K562 (cell line): Measurements from ENCODE around the gene SLC34A1. TPM values are rescaled to one million over a fixed set of nuclear protein-coding genes. Genes with fewer than 3 reads are reported as not detected.

Experiments used
- AFF1 ChIP-seq, 2 experiments: fragments of 450-650 bp; IDR thresholded peaks; 2 replicates each; pipeline ENCODE4 v1.6.1; 2018; ENCODE audit warnings: mild to moderate bottlenecking in 2 of 2, low read depth in 1 of 2; ENCODE audit not compliant: partially characterized antibody in 2 of 2
- CCAR2 ChIP-seq: fragments of 200-400 bp; formaldehyde crosslinking; IDR thresholded peaks from 2 replicates; pipeline ENCODE4 v1.6.1; 2017; ENCODE audit warnings: mild to moderate bottlenecking, low read depth, low read length
- DPF2 ChIP-seq: fragments of 450-650 bp; IDR thresholded peaks from 2 replicates; pipeline ENCODE4 v1.6.1; 2016
- FOXK1 ChIP-seq: sonication (generic); formaldehyde crosslinking; IDR thresholded peaks from 2 replicates; pipeline ENCODE4 v1.8.0; 2022; ENCODE audit warnings: missing genetic modification reagents, mild to moderate bottlenecking, borderline replicate concordance
- HDAC1 ChIP-seq, 2 experiments: fragments of 450-650 bp; IDR thresholded peaks; 2 replicates each; pipeline ENCODE4 v1.6.1; 2016 to 2017; ENCODE audit warnings: inconsistent platforms in 1 of 2, mild to moderate bottlenecking in 1 of 2, moderate library complexity in 1 of 2
- KDM1A ChIP-seq, 2 experiments: fragments of 450-650 bp; IDR thresholded peaks; 2 replicates each; pipeline ENCODE4 v1.6.1; 2016; ENCODE audit warnings: mild to moderate bottlenecking in 2 of 2
- KDM2B ChIP-seq: fragments of 250-450 bp; sonication (Bioruptor Pico); IDR thresholded peaks from 2 replicates; pipeline ENCODE4 v1.8.0; 2021; ENCODE audit warnings: mild to moderate bottlenecking, moderate library complexity
- KLF6 ChIP-seq: fragments of 250-450 bp; sonication (Bioruptor Pico); IDR thresholded peaks from 2 replicates; pipeline ENCODE4 v1.4.0; 2020; ENCODE audit warnings: mild to moderate bottlenecking, moderate library complexity, borderline replicate concordance
- NCOA2 ChIP-seq, 2 experiments: fragments of 450-650 bp; IDR thresholded peaks; 2 replicates each; pipeline ENCODE4 v1.6.1; 2018; ENCODE audit warnings: mild to moderate bottlenecking in 2 of 2, moderate library complexity in 1 of 2; ENCODE audit not compliant: partially characterized antibody in 2 of 2
- NFRKB ChIP-seq: fragments of 450-650 bp; IDR thresholded peaks from 2 replicates; pipeline ENCODE4 v1.6.1; 2016; ENCODE audit warnings: low read depth
- NFXL1 ChIP-seq: fragments of 450-650 bp; formaldehyde crosslinking; IDR thresholded peaks from 2 replicates; pipeline ENCODE4 v1.4.0; 2021; ENCODE audit warnings: mild to moderate bottlenecking
- RBM39 ChIP-seq: fragments of 200-400 bp; formaldehyde crosslinking; optimal IDR thresholded peaks from 2 replicates; pipeline ENCODE3; 2018; ENCODE audit warnings: low read depth, low read length
- RUNX1 ChIP-seq: sonication (generic); IDR thresholded peaks from 2 replicates; pipeline ENCODE4 v1.6.1; 2016; ENCODE audit warnings: antibody characterized with exemption, low read depth
- SAP30 ChIP-seq: fragments of 200-600 bp; sonication (generic); IDR thresholded peaks from 2 replicates; pipeline ENCODE4 v1.6.1; 2012; ENCODE audit warnings: borderline replicate concordance, low read depth, mild to moderate bottlenecking, moderate library complexity, low read length, control low read depth, inconsistent platforms; ENCODE audit not compliant: insufficient read depth, poor library complexity, severe bottlenecking
- SMC3 ChIP-seq: conservative IDR thresholded peaks from 2 replicates; pipeline ENCODE4 v1.6.1; 2011; ENCODE audit warnings: low read depth, low read length, improper control_type of control experiment; ENCODE audit not compliant: insufficient read depth
- SNRNP70 ChIP-seq: fragments of 200-400 bp; formaldehyde crosslinking; optimal IDR thresholded peaks from 2 replicates; pipeline ENCODE3; 2017; ENCODE audit warnings: low read depth, low read length
- TEAD1 ChIP-seq, 2 experiments: fragments of 450-650 bp in 1 of 2; sonication (generic) in 1 of 2; formaldehyde crosslinking; IDR thresholded peaks; 2 replicates each; pipeline versions ENCODE4 v1.4.0 to v1.8.0; 2020 to 2022; ENCODE audit warnings: mild to moderate bottlenecking in 2 of 2, missing genetic modification reagents in 1 of 2
- TGIF2 ChIP-seq: sonication (generic); formaldehyde crosslinking; IDR thresholded peaks from 2 replicates; pipeline ENCODE4 v1.8.1; 2022; ENCODE audit warnings: mild to moderate bottlenecking, missing genetic modification reagents, moderate library complexity
- ZNF785 ChIP-seq: fragments of 250-450 bp; sonication (Bioruptor Pico); IDR thresholded peaks from 2 replicates; pipeline ENCODE4 v1.4.0; 2020; ENCODE audit warnings: mild to moderate bottlenecking
- polyA plus RNA-seq, 8 experiments: library from polyadenylated mRNA; depleted of rRNA in 4 of 8; stranded (reverse) in 5 of 8; unstranded in 3 of 8; fragments of >200 nt; fragmentation: Nextera tagmentation in 2 of 8; fragmentation: Illumina TruSeq in 1 of 8; extraction: Ambion mirVana in 2 of 8; extraction: Trizol in 1 of 8; gene quantifications; 2 replicates each; pipeline versions ENCODE4 v1.2.1 to v1.2.3, GENCODE V29; 2011 to 2014; ENCODE audit warnings: inconsistent platforms in 1 of 8, missing spikeins in 1 of 8
- total RNA-seq, 7 experiments: library from RNA; depleted of rRNA in 6 of 7; stranded (reverse); fragments of >200 nt in 6 of 7; fragmentation: Illumina TruSeq in 2 of 7; extraction: Trizol in 2 of 7; gene quantifications; 2 replicates each; pipeline versions ENCODE4 v1.2.1 to v1.2.3, GENCODE V29; 2011 to 2021; ENCODE audit warnings: low replicate concordance in 1 of 7
- TF ChIP-seq, protein P1 (sequence below): fragments of 250-450 bp; sonication (Bioruptor Pico); IDR thresholded peaks from 2 replicates; pipeline ENCODE4 v1.4.0; 2020; ENCODE audit warnings: mild to moderate bottlenecking, moderate library complexity
- TF ChIP-seq, protein P2 (sequence below): fragments of 250-450 bp; sonication (Bioruptor Pico); IDR thresholded peaks from 2 replicates; pipeline ENCODE4 v1.8.0; 2022; ENCODE audit warnings: inconsistent platforms, mild to moderate bottlenecking, moderate library complexity, borderline replicate concordance

Gene SLC34A1
- total and polyA plus RNA-seq, 9 of the 15 experiments (the other 6 are each of a cell fraction or from before 2014, with no cell fraction given): not detected

DNA sequence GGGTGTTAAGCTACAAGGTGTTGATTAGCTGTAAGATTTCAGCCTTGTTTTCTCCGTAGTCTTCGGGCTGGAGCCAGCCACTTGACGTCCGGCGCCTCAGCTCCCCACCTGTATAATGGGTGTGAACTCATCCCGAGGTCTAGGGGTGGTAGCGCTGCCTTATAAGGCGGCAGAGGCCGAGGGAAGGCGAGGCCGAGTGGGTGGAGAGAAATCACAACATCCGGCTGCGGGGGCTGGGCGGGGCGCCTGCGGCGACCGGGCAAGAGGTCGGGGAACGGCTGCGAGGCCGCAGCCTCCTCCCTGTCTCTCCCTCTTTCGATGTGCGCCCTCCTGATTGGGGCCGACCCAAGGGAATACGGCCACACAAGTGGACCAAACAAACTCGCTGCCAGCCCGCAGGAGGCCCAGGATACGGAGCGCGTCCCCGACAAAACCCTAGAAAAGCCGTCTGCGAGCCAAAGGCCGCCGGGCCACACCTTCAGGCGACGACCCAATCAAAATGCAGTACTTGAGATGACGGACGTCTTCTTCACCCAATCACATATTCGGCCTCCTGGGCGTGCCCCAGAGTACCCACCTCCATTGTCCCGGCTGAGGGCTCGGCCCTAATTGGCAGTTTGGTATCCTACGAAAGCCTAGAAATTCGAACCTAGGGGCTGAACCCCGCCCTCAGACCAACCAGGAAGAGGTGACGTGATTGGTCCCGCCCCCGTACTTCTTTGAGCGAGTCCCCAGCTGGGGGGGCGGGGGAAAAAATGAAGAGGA lies 41.7 kb downstream of the SLC34A1 start (continued):
- TF ChIP-seq, protein P1, sequence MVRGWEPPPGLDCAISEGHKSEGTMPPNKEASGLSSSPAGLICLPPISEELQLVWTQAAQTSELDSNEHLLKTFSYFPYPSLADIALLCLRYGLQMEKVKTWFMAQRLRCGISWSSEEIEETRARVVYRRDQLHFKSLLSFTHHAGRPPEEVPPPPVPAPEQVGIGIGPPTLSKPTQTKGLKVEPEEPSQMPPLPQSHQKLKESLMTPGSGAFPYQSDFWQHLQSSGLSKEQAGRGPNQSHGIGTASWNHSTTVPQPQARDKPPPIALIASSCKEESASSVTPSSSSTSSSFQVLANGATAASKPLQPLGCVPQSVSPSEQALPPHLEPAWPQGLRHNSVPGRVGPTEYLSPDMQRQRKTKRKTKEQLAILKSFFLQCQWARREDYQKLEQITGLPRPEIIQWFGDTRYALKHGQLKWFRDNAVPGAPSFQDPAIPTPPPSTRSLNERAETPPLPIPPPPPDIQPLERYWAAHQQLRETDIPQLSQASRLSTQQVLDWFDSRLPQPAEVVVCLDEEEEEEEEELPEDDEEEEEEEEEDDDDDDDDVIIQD (CRISPR knock-in tag): no peak
- TF ChIP-seq ZNF785 (CRISPR knock-in tag) (no peak), KDM2B (CRISPR knock-in tag) (no peak), DPF2 (peak; percentile 84), RBM39 (no peak), RUNX1 (no peak), NFXL1 (CRISPR knock-in tag) (no peak), HDAC1 (IDR thresholded peaks at IDR 0.05) (peak in 1 of 2 experiments; percentile 75; a peak in 2 of 4 replicates), TGIF2 (CRISPR knock-in tag) (no peak), KDM1A (IDR thresholded peaks at IDR 0.05) (peak; percentile 95 to 98), SMC3 (no peak), AFF1 (IDR thresholded peaks at IDR 0.05; ENCODE audit: low read depth in 1 of 2, partially characterized antibody in 2 of 2) (peak in 1 of 2 experiments; percentile 47), TEAD1 (CRISPR knock-in tag; IDR thresholded peaks at IDR 0.05) (0 out of 4 replicates have a peak, but pooled peaks of 1 of the 2 experiments have one; percentile 51), NCOA2 (IDR thresholded peaks at IDR 0.05; ENCODE audit: partially characterized antibody in 2 of 2) (no peak), SNRNP70 (no peak), SAP30 (peak; percentile 60), CCAR2 (no peak), KLF6 (CRISPR knock-in tag) (peak; percentile 77; the same call in 1 of the 2 replicates), NFRKB (no peak), FOXK1 (CRISPR knock-in tag) (peak; percentile 79)
- TF ChIP-seq, protein P2, sequence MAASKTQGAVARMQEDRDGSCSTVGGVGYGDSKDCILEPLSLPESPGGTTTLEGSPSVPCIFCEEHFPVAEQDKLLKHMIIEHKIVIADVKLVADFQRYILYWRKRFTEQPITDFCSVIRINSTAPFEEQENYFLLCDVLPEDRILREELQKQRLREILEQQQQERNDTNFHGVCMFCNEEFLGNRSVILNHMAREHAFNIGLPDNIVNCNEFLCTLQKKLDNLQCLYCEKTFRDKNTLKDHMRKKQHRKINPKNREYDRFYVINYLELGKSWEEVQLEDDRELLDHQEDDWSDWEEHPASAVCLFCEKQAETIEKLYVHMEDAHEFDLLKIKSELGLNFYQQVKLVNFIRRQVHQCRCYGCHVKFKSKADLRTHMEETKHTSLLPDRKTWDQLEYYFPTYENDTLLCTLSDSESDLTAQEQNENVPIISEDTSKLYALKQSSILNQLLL (CRISPR knock-in tag): no peak
